ENCODE measurements around the gene FKBP10.

DNA sequence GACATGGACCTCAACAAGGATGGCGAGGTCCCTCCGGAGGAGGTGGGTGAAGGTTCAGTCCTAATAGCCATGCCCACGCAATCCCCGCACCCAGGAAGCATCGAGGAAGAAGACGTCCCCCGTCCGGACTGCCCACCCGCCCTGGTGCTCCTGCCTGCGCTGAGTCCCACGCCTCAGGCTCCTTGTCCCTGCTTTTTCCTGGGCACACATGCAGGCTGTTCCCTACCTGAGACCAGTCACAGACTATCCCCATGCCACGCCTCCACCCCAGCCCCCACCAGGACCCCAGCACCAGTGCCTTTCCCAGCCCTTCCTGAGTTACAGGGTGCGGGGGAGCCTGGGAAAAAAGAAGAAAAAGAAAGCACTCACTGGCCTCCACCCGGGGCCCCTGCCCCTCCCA lies 9.0 kb downstream of the FKBP10 start:
- TF ChIP-seq ZFP30 (CRISPR knock-in tag; IDR thresholded peaks at IDR 0.05) (no peak), OSR1 (CRISPR knock-in tag; IDR thresholded peaks at IDR 0.05) (no peak), ESRRG (CRISPR knock-in tag; IDR thresholded peaks at IDR 0.05) (no peak), ZFP3 (CRISPR knock-in tag; IDR thresholded peaks at IDR 0.05) (no peak), RARB (CRISPR knock-in tag; IDR thresholded peaks at IDR 0.05) (no peak), CSDC2 (CRISPR knock-in tag; IDR thresholded peaks at IDR 0.05) (no peak), ISL1 (CRISPR knock-in tag; IDR thresholded peaks at IDR 0.05) (no peak), PPARA (CRISPR knock-in tag; IDR thresholded peaks at IDR 0.05; ENCODE audit: borderline replicate concordance) (no peak)
- TF ChIP-seq, protein P1, sequence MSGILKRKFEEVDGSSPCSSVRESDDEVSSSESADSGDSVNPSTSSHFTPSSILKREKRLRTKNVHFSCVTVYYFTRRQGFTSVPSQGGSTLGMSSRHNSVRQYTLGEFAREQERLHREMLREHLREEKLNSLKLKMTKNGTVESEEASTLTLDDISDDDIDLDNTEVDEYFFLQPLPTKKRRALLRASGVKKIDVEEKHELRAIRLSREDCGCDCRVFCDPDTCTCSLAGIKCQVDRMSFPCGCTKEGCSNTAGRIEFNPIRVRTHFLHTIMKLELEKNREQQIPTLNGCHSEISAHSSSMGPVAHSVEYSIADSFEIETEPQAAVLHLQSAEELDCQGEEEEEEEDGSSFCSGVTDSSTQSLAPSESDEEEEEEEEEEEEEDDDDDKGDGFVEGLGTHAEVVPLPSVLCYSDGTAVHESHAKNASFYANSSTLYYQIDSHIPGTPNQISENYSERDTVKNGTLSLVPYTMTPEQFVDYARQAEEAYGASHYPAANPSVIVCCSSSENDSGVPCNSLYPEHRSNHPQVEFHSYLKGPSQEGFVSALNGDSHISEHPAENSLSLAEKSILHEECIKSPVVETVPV (CRISPR knock-in tag; IDR thresholded peaks at IDR 0.05) = no peak
- TF ChIP-seq, protein P2, sequence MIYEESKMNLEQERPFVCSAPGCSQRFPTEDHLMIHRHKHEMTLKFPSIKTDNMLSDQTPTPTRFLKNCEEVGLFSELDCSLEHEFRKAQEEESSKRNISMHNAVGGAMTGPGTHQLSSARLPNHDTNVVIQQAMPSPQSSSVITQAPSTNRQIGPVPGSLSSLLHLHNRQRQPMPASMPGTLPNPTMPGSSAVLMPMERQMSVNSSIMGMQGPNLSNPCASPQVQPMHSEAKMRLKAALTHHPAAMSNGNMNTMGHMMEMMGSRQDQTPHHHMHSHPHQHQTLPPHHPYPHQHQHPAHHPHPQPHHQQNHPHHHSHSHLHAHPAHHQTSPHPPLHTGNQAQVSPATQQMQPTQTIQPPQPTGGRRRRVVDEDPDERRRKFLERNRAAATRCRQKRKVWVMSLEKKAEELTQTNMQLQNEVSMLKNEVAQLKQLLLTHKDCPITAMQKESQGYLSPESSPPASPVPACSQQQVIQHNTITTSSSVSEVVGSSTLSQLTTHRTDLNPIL (CRISPR knock-in tag; IDR thresholded peaks at IDR 0.05; ENCODE audit: low read depth) = no peak
- TF ChIP-seq, protein P3, sequence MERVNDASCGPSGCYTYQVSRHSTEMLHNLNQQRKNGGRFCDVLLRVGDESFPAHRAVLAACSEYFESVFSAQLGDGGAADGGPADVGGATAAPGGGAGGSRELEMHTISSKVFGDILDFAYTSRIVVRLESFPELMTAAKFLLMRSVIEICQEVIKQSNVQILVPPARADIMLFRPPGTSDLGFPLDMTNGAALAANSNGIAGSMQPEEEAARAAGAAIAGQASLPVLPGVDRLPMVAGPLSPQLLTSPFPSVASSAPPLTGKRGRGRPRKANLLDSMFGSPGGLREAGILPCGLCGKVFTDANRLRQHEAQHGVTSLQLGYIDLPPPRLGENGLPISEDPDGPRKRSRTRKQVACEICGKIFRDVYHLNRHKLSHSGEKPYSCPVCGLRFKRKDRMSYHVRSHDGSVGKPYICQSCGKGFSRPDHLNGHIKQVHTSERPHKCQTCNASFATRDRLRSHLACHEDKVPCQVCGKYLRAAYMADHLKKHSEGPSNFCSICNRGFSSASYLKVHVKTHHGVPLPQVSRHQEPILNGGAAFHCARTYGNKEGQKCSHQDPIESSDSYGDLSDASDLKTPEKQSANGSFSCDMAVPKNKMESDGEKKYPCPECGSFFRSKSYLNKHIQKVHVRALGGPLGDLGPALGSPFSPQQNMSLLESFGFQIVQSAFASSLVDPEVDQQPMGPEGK (CRISPR knock-in tag; IDR thresholded peaks at IDR 0.05; ENCODE audit: borderline replicate concordance) = no peak
- TF ChIP-seq, protein P4, sequence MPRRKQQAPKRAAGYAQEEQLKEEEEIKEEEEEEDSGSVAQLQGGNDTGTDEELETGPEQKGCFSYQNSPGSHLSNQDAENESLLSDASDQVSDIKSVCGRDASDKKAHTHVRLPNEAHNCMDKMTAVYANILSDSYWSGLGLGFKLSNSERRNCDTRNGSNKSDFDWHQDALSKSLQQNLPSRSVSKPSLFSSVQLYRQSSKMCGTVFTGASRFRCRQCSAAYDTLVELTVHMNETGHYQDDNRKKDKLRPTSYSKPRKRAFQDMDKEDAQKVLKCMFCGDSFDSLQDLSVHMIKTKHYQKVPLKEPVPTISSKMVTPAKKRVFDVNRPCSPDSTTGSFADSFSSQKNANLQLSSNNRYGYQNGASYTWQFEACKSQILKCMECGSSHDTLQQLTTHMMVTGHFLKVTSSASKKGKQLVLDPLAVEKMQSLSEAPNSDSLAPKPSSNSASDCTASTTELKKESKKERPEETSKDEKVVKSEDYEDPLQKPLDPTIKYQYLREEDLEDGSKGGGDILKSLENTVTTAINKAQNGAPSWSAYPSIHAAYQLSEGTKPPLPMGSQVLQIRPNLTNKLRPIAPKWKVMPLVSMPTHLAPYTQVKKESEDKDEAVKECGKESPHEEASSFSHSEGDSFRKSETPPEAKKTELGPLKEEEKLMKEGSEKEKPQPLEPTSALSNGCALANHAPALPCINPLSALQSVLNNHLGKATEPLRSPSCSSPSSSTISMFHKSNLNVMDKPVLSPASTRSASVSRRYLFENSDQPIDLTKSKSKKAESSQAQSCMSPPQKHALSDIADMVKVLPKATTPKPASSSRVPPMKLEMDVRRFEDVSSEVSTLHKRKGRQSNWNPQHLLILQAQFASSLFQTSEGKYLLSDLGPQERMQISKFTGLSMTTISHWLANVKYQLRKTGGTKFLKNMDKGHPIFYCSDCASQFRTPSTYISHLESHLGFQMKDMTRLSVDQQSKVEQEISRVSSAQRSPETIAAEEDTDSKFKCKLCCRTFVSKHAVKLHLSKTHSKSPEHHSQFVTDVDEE (CRISPR knock-in tag; IDR thresholded peaks at IDR 0.05) = no peak
